AG04450 (cell line): ENCODE measurements around the gene GPR137. TPM values are rescaled to one million over a fixed set of nuclear protein-coding genes. Genes with fewer than 3 reads are reported as not detected.
A peak's percentile ranks its signal among the peaks of the same experiment; 100 is the strongest.
"Not testable (repeated sequence)": the region's sequence is repeated elsewhere in the genome, so short reads cannot be mapped to it uniquely, and the experiment has no call there.

Source experiments
- CTCF ChIA-PET: fragments of 300-600, 350-600 bp; formaldehyde crosslinking; extraction: SDS; loops from one replicate; lab custom pipeline; 2022; ENCODE audit warnings: antibody characterized with exemption, inconsistent platforms; lab: Charles Lee
- POLR2A ChIA-PET: fragments of 350-600 bp; formaldehyde crosslinking; extraction: SDS; loops from one replicate; lab custom pipeline; 2021; ENCODE audit warnings: antibody characterized with exemption, inconsistent platforms; lab: Yijun Ruan, JAX
- DNase-seq: peaks from one replicate; pipeline ENCODE4 v3.0.0-alpha.2; 2011; ENCODE audit warnings: low read depth, low spot score
- H3K27ac ChIP-seq: one replicate; pipeline ENCODE4 v1.5.1; 2012; ENCODE audit warnings: low read depth, low read length, control low read depth
- H3K27me3 ChIP-seq: one replicate; pipeline ENCODE4 v1.6.0; 2012; ENCODE audit warnings: low read length; ENCODE audit not compliant: control insufficient read depth, insufficient read depth
- H3K4me3 ChIP-seq: 2 replicates; pipeline ENCODE4 v1.5.1; 2011; ENCODE audit warnings: mild to moderate bottlenecking, low read depth, low read length, control low read depth
- H3K9me3 ChIP-seq: 2 replicates; pipeline ENCODE4 v1.5.1; 2012; ENCODE audit warnings: low read length; ENCODE audit not compliant: control insufficient read depth, insufficient read depth
- CTCF ChIP-seq: IDR thresholded peaks from 2 replicates; pipeline ENCODE4 v1.5.1; 2011; ENCODE audit warnings: low read depth, low read length, control low read depth, inconsistent platforms
- polyA plus RNA-seq: library from polyadenylated mRNA; depleted of rRNA; stranded (reverse); fragments of >200 nt; gene quantifications from 2 replicates; pipeline ENCODE4 v1.2.3, GENCODE V29; 2011

Gene GPR137
- polyA plus RNA-seq, 1 experiment, result 12.4 TPM

GRCh38 chr11:64312947-64313346, 27.3 kb downstream of the GPR137 start:
- no peak for DNase-seq
- CTCF ChIA-PET, result interaction anchor here (1.4 kb wide), 1 partner anchor 42 kb away, joined by 4 read pairs; no protein-coding TSS in a partner anchor
- H3K9me3 ChIP-seq, result no peaks in the 10 kb centered on the region; the same call in 1 of the 2 replicates
- POLR2A ChIA-PET, result no interaction called here
- TF ChIP-seq CTCF, result no peak
- no peaks in the 10 kb centered on the region for H3K27me3 ChIP-seq
- no peak overlapping the region for H3K27ac ChIP-seq
- H3K4me3 ChIP-seq, result no peak overlapping the region

- ChIA-PET CTCF (interaction anchor here (1.4 kb wide), 1 partner anchor 41 kb away, joined by 4 read pairs; no protein-coding TSS in a partner anchor), POLR2A (no interaction called here)
- H3K27ac ChIP-seq, result no peak overlapping the region
- no peak for DNase-seq
- no peaks in the 10 kb centered on the region for H3K27me3 ChIP-seq
- H3K4me3 ChIP-seq, result no peak overlapping the region
- TF ChIP-seq CTCF, result no peak
- no peaks in the 10 kb centered on the region; the same call in 1 of the 2 replicates for H3K9me3 ChIP-seq
These were observed 28.0 kb downstream of the GPR137 start for GRCh38 chr11:64313491-64314145.

- POLR2A ChIA-PET, result no interaction called here
- DNase-seq, result no peak
- H3K9me3 ChIP-seq, result no peaks in the 10 kb centered on the region; the same call in 1 of the 2 replicates
- CTCF ChIA-PET, result interaction anchor here (1.4 kb wide), 1 partner anchor 40 kb away, joined by 4 read pairs; no protein-coding TSS in a partner anchor
- no peak overlapping the region for H3K27ac ChIP-seq
- H3K4me3 ChIP-seq, result no peak overlapping the region
- H3K27me3 ChIP-seq, result no peaks in the 10 kb centered on the region
- TF ChIP-seq CTCF, result peak; percentile 37; the same call in 1 of the 2 replicates
These were observed 28.6 kb downstream of the GPR137 start for GRCh38 chr11:64314146-64314804.

GRCh38 chr11:64314805-64315561, 29.3 kb downstream of the GPR137 start:
- ChIA-PET CTCF (no interaction called here), POLR2A (no interaction called here)
- H3K27me3 ChIP-seq, result no peaks in the 10 kb centered on the region
- H3K4me3 ChIP-seq, result no peak overlapping the region
- TF ChIP-seq CTCF, result no peak
- no peak for DNase-seq
- no peak overlapping the region for H3K27ac ChIP-seq
- no peaks in the 10 kb centered on the region; the same call in 1 of the 2 replicates for H3K9me3 ChIP-seq

GRCh38 chr11:64315667-64316526, 30.2 kb downstream of the GPR137 start:
- CTCF ChIA-PET, result interaction anchor here (2.5 kb wide), 1 partner anchor 16 kb away, joined by 23 read pairs; no protein-coding TSS in a partner anchor
- H3K4me3 ChIP-seq, H3K27me3 ChIP-seq, DNase-seq, H3K9me3 ChIP-seq, POLR2A ChIA-PET, H3K27ac ChIP-seq: not testable (repeated sequence)
